Activated effector memory CD4-positive, alpha-beta T cell treated with Interleukin-2 at 50 U/mL for 16 hours (primary cell): ENCODE results near the gene DMAC2L.
"Not testable (repeated sequence)": the region's sequence is repeated elsewhere in the genome, so short reads cannot be mapped to it uniquely, and the experiment has no call there.

Experiments
- DNase-seq: peaks from one replicate; pipeline ENCODE4 v3.0.0-alpha.2; 2020

Gene DMAC2L

GRCh38 chr14:50311972-50312733, at the start of gene DMAC2L, which contains the start of gene L2HGDH:
TSS of gene DMAC2L (plus strand) at chr14:50312324. CDS start at chr14:50321488, 9,164 bp downstream.
TSS of gene L2HGDH (minus strand) at chr14:50312229. CDS start at chr14:50312150, 79 bp downstream.
- DNase-seq = peak; percentile 84

GRCh38 chr14:50262865-50263264, 49.3 kb upstream of the DMAC2L start:
- DNase-seq = no peak

GRCh38 chr14:50263321-50263720, 48.8 kb upstream of the DMAC2L start:
- DNase-seq = no peak

GRCh38 chr14:50265029-50265428, 47.1 kb upstream of the DMAC2L start:
- DNase-seq = no peak

GRCh38 chr14:50270932-50271331, 41.2 kb upstream of the DMAC2L start:
- no peak for DNase-seq

- DNase-seq = no peak
Observed at GRCh38 chr14:50272498-50272897, 39.6 kb upstream of the DMAC2L start.

- DNase-seq = no peak
Observed at GRCh38 chr14:50285861-50286260, 26.3 kb upstream of the DMAC2L start.

GRCh38 chr14:50288146-50288545, 24.0 kb upstream of the DMAC2L start:
- DNase-seq = no peak

GRCh38 chr14:50290306-50290705, 21.8 kb upstream of the DMAC2L start:
- no peak for DNase-seq

- no peak for DNase-seq
Observed at GRCh38 chr14:50299585-50299984, 12.5 kb upstream of the DMAC2L start.

GRCh38 chr14:50301914-50302313, 10.2 kb upstream of the DMAC2L start:
- DNase-seq = no peak

GRCh38 chr14:50303744-50304471, 8.2 kb upstream of the DMAC2L start:
- DNase-seq = no peak

GRCh38 chr14:50308363-50308915, 3.7 kb upstream of the DMAC2L start:
- no peak for DNase-seq

GRCh38 chr14:50310445-50310844, 1.7 kb upstream of the DMAC2L start:
- DNase-seq = no peak

GRCh38 chr14:50311337-50311971, 670 bp upstream of the DMAC2L start:
- no peak for DNase-seq

GRCh38 chr14:50312734-50313054, 570 bp downstream of the DMAC2L start:
- no peak for DNase-seq

GRCh38 chr14:50314098-50314497, 2.0 kb downstream of the DMAC2L start:
- not testable (repeated sequence) for DNase-seq

GRCh38 chr14:50318031-50318626, 6.0 kb downstream of the DMAC2L start:
- DNase-seq = no peak

- DNase-seq = no peak
Observed at GRCh38 chr14:50319293-50319692, 7.2 kb downstream of the DMAC2L start.

GRCh38 chr14:50319721-50320120, 7.6 kb downstream of the DMAC2L start:
- DNase-seq = no peak

- no peak for DNase-seq
Observed at GRCh38 chr14:50320283-50320682, 8.2 kb downstream of the DMAC2L start.

- DNase-seq = peak; percentile 47
Observed at GRCh38 chr14:50321009-50321660, 9.0 kb downstream of the DMAC2L start.

- no peak for DNase-seq
Observed at GRCh38 chr14:50331596-50331995, 19.5 kb downstream of the DMAC2L start.
